GM12801 (cell line): ENCODE results near the gene PARVG.

Experiments used
- CTCF ChIP-seq: IDR thresholded peaks from one replicate; pipeline ENCODE4 v1.5.1; 2011; ENCODE audit warnings: control low read depth; ENCODE audit not compliant: insufficient read length; ENCODE audit errors: extremely low read depth

PARVG gene

GRCh38 chr22:44170470-44170869, 10.3 kb upstream of the PARVG start:
- no peak for TF ChIP-seq CTCF

- TF ChIP-seq CTCF = no peak
Measured at GRCh38 chr22:44171561-44171960, 9.2 kb upstream of the PARVG start.

GRCh38 chr22:44172370-44173108, 8.2 kb upstream of the PARVG start:
- no peak for TF ChIP-seq CTCF

GRCh38 chr22:44173154-44173553, 7.6 kb upstream of the PARVG start:
- no peak for TF ChIP-seq CTCF

- TF ChIP-seq CTCF = no peak
Measured at GRCh38 chr22:44175676-44176075, 5.0 kb upstream of the PARVG start.

GRCh38 chr22:44179196-44179988, 1.3 kb upstream of the PARVG start:
- no peak for TF ChIP-seq CTCF

- no peak for TF ChIP-seq CTCF
Measured at GRCh38 chr22:44179989-44180705, 578 bp upstream of the PARVG start.
